Measurements from ENCODE around the gene CALHM3.

- TF ChIP-seq CTCF (IDR thresholded peaks at IDR 0.05): no peak
- TF ChIP-seq POLR2A (IDR thresholded peaks at IDR 0.05): no peak
These were observed 37.8 kb downstream of the CALHM3 start for GRCh38 chr10:103441206-103441605.
